GM18499 (cell line): ENCODE measurements around the gene TSPAN16.
"Not testable (repeated sequence)": the region's sequence is repeated elsewhere in the genome, so short reads cannot be mapped to it uniquely, and the experiment has no call there.

ENCODE experiments used
- ATAC-seq: cut with Tn5 transposase; IDR thresholded peaks from one replicate; pipeline ENCODE4 v1.9.1; 2021; ENCODE audit warnings: moderate number of reproducible peaks; ENCODE audit not compliant: insufficient read depth, unreplicated experiment

Gene TSPAN16

GRCh38 chr19:11299946-11300810, 4.2 kb downstream of the TSPAN16 start:
- no peak for ATAC-seq

GRCh38 chr19:11300811-11301120, 4.8 kb downstream of the TSPAN16 start:
- no peak for ATAC-seq

GRCh38 chr19:11304936-11305335, 9.0 kb downstream of the TSPAN16 start:
- no peak for ATAC-seq

GRCh38 chr19:11306337-11306736, 10.4 kb downstream of the TSPAN16 start:
- no peak for ATAC-seq

- ATAC-seq: not testable (repeated sequence)
Measured at GRCh38 chr19:11320278-11320995, 24.5 kb downstream of the TSPAN16 start.

GRCh38 chr19:11321191-11322126, 25.5 kb downstream of the TSPAN16 start:
- ATAC-seq: no peak

- no peak for ATAC-seq
Measured at GRCh38 chr19:11322269-11323024, 26.5 kb downstream of the TSPAN16 start.

- no peak for ATAC-seq
Measured at GRCh38 chr19:11323601-11324078, 27.7 kb downstream of the TSPAN16 start.

GRCh38 chr19:11324079-11324661, 28.2 kb downstream of the TSPAN16 start:
- ATAC-seq: no peak

GRCh38 chr19:11324748-11325389, 28.9 kb downstream of the TSPAN16 start:
- ATAC-seq: no peak

GRCh38 chr19:11325544-11325943, 29.6 kb downstream of the TSPAN16 start:
- no peak for ATAC-seq

GRCh38 chr19:11330127-11330526, 34.2 kb downstream of the TSPAN16 start:
- ATAC-seq: no peak

GRCh38 chr19:11331502-11331901, 35.5 kb downstream of the TSPAN16 start:
- ATAC-seq: no peak

GRCh38 chr19:11332822-11333221, 36.9 kb downstream of the TSPAN16 start:
- no peak for ATAC-seq

- not testable (repeated sequence) for ATAC-seq
Measured at GRCh38 chr19:11333838-11334237, 37.9 kb downstream of the TSPAN16 start.

GRCh38 chr19:11335449-11336146, 39.6 kb downstream of the TSPAN16 start:
- no peak for ATAC-seq

- no peak for ATAC-seq
Measured at GRCh38 chr19:11337080-11337479, 41.1 kb downstream of the TSPAN16 start.

GRCh38 chr19:11338121-11338520, 42.2 kb downstream of the TSPAN16 start:
- no peak for ATAC-seq
